Parathyroid adenoma (tissue), 2 donors: Measurements from ENCODE around the gene RIOX2.

Experiments
- H2AFZ ChIP-seq: fragments of 300-600 bp; sonication (generic); one replicate; pipeline ENCODE4 v1.7.0; 2017; ENCODE audit warnings: antibody characterized with exemption, mild to moderate bottlenecking
- H3K27ac ChIP-seq: fragments of 300-600 bp; sonication (generic); one replicate; pipeline ENCODE4 v1.7.0; 2017
- H3K27me3 ChIP-seq: fragments of 300-600 bp; sonication (generic); one replicate; pipeline ENCODE4 v1.7.0; 2017; ENCODE audit warnings: low read length; ENCODE audit not compliant: control insufficient read depth, insufficient read depth
- H3K36me3 ChIP-seq: fragments of 300-600 bp; sonication (generic); one replicate; pipeline ENCODE4 v1.7.0; 2017; ENCODE audit warnings: low read length; ENCODE audit not compliant: control insufficient read depth, insufficient read depth
- H3K4me1 ChIP-seq: fragments of 300-600 bp; sonication (generic); one replicate; pipeline ENCODE4 v1.7.0; 2017; ENCODE audit warnings: control low read depth
- H3K4me2 ChIP-seq: fragments of 300-600 bp; sonication (generic); one replicate; pipeline ENCODE4 v1.7.0; 2017; ENCODE audit warnings: low read length
- H3K4me3 ChIP-seq: fragments of 300-600 bp; sonication (generic); one replicate; pipeline ENCODE4 v1.7.0; 2017; ENCODE audit warnings: low read depth, low read length
- H3K79me2 ChIP-seq: fragments of 300-600 bp; sonication (generic); one replicate; pipeline ENCODE4 v1.7.0; 2017; ENCODE audit warnings: control low read depth
- H3K9ac ChIP-seq: fragments of 300-600 bp; sonication (generic); one replicate; pipeline ENCODE4 v1.7.0; 2017; ENCODE audit warnings: mild to moderate bottlenecking
- H3K9me3 ChIP-seq: fragments of 300-600 bp; sonication (generic); one replicate; pipeline ENCODE4 v1.7.0; 2017; ENCODE audit warnings: low read length; ENCODE audit not compliant: control insufficient read depth
- CTCF ChIP-seq: fragments of 300-600 bp; sonication (generic); IDR thresholded peaks from one replicate; pipeline ENCODE4 v1.7.0; 2017; ENCODE audit warnings: antibody characterized with exemption, mild to moderate bottlenecking
- donor health status: primary hyperparathyroidism.

Gene RIOX2

DNA sequence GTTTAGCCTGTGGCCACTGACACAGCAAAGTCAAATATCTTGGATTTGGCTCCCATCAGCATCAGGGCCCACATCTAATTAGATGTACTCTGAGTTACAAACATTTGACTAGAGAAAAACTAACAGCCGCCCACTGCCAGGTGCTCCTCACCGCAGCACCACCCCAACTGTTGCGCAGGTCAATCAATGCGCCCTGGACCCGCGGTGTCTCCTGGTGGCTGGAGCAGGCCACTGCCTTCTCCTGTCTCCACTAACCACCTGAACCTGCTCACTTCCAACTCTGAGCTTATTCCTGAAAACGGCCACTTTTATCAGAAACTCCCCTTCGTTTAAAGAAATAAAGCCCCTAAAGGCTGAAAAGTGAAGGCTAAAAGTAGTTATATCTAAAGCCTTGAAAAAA lies 4.3 kb downstream of the RIOX2 start:
- H3K9me3 ChIP-seq, result no peaks in the 10 kb centered on the region
- no peaks in the 10 kb centered on the region for H3K36me3 ChIP-seq
- H3K9ac ChIP-seq, result no peak overlapping the region
- H3K27me3 ChIP-seq, result no peaks in the 10 kb centered on the region
- H3K79me2 ChIP-seq, result no peaks in the 10 kb centered on the region
- no peak overlapping the region for H3K4me3 ChIP-seq
- peaks cover 5% of the 10 kb centered on the region for H3K4me1 ChIP-seq
- no peak overlapping the region for H3K27ac ChIP-seq
- no peak overlapping the region for H3K4me2 ChIP-seq
- H2AFZ ChIP-seq, result no peak overlapping the region
- TF ChIP-seq CTCF, result no peak

GRCh38 chr3:97960993-97961766 lies 11.1 kb downstream of the RIOX2 start:
- Histone ChIP-seq H3K9me3 (no peaks in the 10 kb centered on the region), H3K36me3 (no peaks in the 10 kb centered on the region), H3K79me2 (no peaks in the 10 kb centered on the region), H3K27ac (no peak overlapping the region), H3K27me3 (no peaks in the 10 kb centered on the region), H2AFZ (no peak overlapping the region), H3K4me1 (no peaks in the 10 kb centered on the region), H3K9ac (no peak overlapping the region), H3K4me2 (no peak overlapping the region), H3K4me3 (no peak overlapping the region)
- TF ChIP-seq CTCF, result no peak

DNA sequence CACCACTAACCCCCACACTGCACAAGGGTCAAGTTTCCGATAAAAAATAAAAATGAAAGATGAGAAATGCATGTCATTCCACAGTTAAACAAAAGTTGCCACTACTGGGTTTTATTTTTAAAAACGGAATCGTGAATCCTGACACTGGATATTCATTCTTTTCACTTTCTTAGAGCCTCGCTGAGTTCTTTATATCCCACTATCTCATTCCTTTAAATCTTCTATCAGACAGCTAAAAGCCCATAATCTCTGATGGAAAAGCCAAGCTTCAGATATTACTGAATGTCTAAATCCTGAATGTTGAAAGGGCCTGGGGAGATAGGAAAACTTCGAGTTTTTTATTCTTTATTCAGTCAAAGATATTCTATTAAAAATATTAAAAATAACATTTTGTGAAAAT lies 11.7 kb downstream of the RIOX2 start:
- H3K4me1 ChIP-seq, result no peaks in the 10 kb centered on the region
- no peak overlapping the region for H3K4me3 ChIP-seq
- no peak overlapping the region for H3K27ac ChIP-seq
- no peak overlapping the region for H2AFZ ChIP-seq
- H3K9me3 ChIP-seq, result no peaks in the 10 kb centered on the region
- no peak for TF ChIP-seq CTCF
- no peak overlapping the region for H3K4me2 ChIP-seq
- no peaks in the 10 kb centered on the region for H3K79me2 ChIP-seq
- H3K36me3 ChIP-seq, result no peaks in the 10 kb centered on the region
- H3K9ac ChIP-seq, result no peak overlapping the region
- H3K27me3 ChIP-seq, result no peaks in the 10 kb centered on the region

- Histone ChIP-seq H3K27ac (no peak overlapping the region), H3K79me2 (no peaks in the 10 kb centered on the region), H3K9me3 (no peaks in the 10 kb centered on the region), H2AFZ (no peak overlapping the region), H3K4me1 (no peaks in the 10 kb centered on the region), H3K9ac (no peak overlapping the region), H3K27me3 (no peaks in the 10 kb centered on the region), H3K4me2 (no peak overlapping the region), H3K36me3 (no peaks in the 10 kb centered on the region), H3K4me3 (no peak overlapping the region)
- TF ChIP-seq CTCF, result no peak
These were observed 12.4 kb downstream of the RIOX2 start for GRCh38 chr3:97959872-97960271.

- Histone ChIP-seq H3K4me2 (no peak overlapping the region), H3K9ac (no peak overlapping the region), H3K9me3 (no peaks in the 10 kb centered on the region), H3K79me2 (no peaks in the 10 kb centered on the region), H3K4me3 (no peak overlapping the region), H3K4me1 (no peaks in the 10 kb centered on the region), H2AFZ (no peak overlapping the region), H3K36me3 (no peaks in the 10 kb centered on the region), H3K27ac (no peak overlapping the region), H3K27me3 (no peaks in the 10 kb centered on the region)
- no peak for TF ChIP-seq CTCF
These were observed 13.4 kb downstream of the RIOX2 start for GRCh38 chr3:97958796-97959195.
